Caco-2 (cell line): ENCODE results near the gene PPID. TPM values are rescaled to one million over a fixed set of nuclear protein-coding genes. Genes with fewer than 3 reads are reported as not detected.

Experiments used
- BruUV-seq: library from RNA; stranded (reverse); fragments of 400-500 nt; replicated peaks from 2 replicates; lab custom pipeline; 2021; lab: Mats Ljungman, UMichigan
- CTCF ChIA-PET: fragments of 300-600 bp; sonication (Branson Sonifier 250); formaldehyde crosslinking; loops from one replicate; lab custom pipeline; 2022; ENCODE audit warnings: antibody characterized with exemption; lab: Charles Lee
- POLR2A ChIA-PET: fragments of 300-600 bp; sonication (Branson Sonifier 250); formaldehyde crosslinking; loops from one replicate; lab custom pipeline; 2022; ENCODE audit warnings: antibody characterized with exemption; lab: Charles Lee
- DNase-seq, 2 experiments: peaks; one replicate each; pipeline versions ENCODE4 v3.0.0 to v3.0.0-alpha.2; 2020 to 2022
- H3K27me3 ChIP-seq: replicated peaks from 2 replicates; pipeline ENCODE4 v1.6.0; 2011; ENCODE audit warnings: low read length; ENCODE audit not compliant: control insufficient read depth, insufficient read depth
- H3K36me3 ChIP-seq: 2 replicates; pipeline ENCODE4 v1.5.1; 2011; ENCODE audit warnings: low read length; ENCODE audit not compliant: control insufficient read depth, insufficient read depth
- H3K4me1 ChIP-seq: fragments of 250-450 bp; sonication (Bioruptor Pico); 2 replicates; pipeline ENCODE4 v1.5.1; 2020; ENCODE audit warnings: mild to moderate bottlenecking
- H3K4me3 ChIP-seq: 2 replicates; pipeline ENCODE4 v1.5.1; 2011; ENCODE audit warnings: low read depth, mild to moderate bottlenecking, control low read depth, low read length
- H3K9me3 ChIP-seq: fragments of 250-450 bp; sonication (Bioruptor Pico); 2 replicates; pipeline ENCODE4 v1.5.1; 2020; ENCODE audit warnings: mild to moderate bottlenecking, moderate library complexity
- H3K27ac Mint-ChIP-seq: one replicate; pipeline ENCODE4 v1.8.0; 2022; ENCODE audit warnings: mixed read lengths; ENCODE audit not compliant: unreplicated experiment
- H3K27me3 Mint-ChIP-seq: one replicate; pipeline ENCODE4 v1.8.0; 2022; ENCODE audit warnings: mixed read lengths; ENCODE audit not compliant: insufficient read depth, unreplicated experiment
- H3K36me3 Mint-ChIP-seq: one replicate; pipeline ENCODE4 v1.8.0; 2022; ENCODE audit warnings: mild to moderate bottlenecking, mixed read lengths; ENCODE audit not compliant: insufficient read depth, unreplicated experiment
- H3K4me1 Mint-ChIP-seq: one replicate; pipeline ENCODE4 v1.8.0; 2022; ENCODE audit warnings: low read depth, mixed read lengths; ENCODE audit not compliant: unreplicated experiment
- H3K4me3 Mint-ChIP-seq: one replicate; pipeline ENCODE4 v1.8.0; 2022; ENCODE audit warnings: mild to moderate bottlenecking, moderate library complexity, mixed read lengths; ENCODE audit not compliant: unreplicated experiment
- H3K9me3 Mint-ChIP-seq: one replicate; pipeline ENCODE4 v1.8.0; 2022; ENCODE audit warnings: mixed read lengths; ENCODE audit not compliant: unreplicated experiment
- intact Hi-C: fragments of 100-400 bp; cut with micrococcal nuclease; formaldehyde crosslinking; loops from one replicate; pipeline ENCODE4 v1.10.0; 2022; ENCODE audit not compliant: unreplicated experiment
- total RNA-seq: library from RNA; stranded (reverse); gene quantifications from 2 replicates; pipeline ENCODE4 v1.2.3, GENCODE V29; 2022
- TF ChIP-seq, protein P1 (sequence below), 2 experiments: fragments of 200-600 bp in 1 of 2; IDR thresholded peaks; 1 replicate in 1 of 2; 2 replicates in 1 of 2; pipeline versions ENCODE4 v1.5.1 to v1.8.0; 2011 to 2022; ENCODE audit warnings: antibody characterized with exemption in 1 of 2, control low read depth in 1 of 2, inconsistent platforms in 1 of 2, low read depth in 1 of 2, low read length in 1 of 2, mild to moderate bottlenecking in 1 of 2, moderate library complexity in 1 of 2; ENCODE audit not compliant: insufficient read depth in 1 of 2, severe bottlenecking in 1 of 2, unreplicated experiment in 1 of 2

PPID gene
- total RNA-seq, 1 experiment from 2014 or later, result 50.9 TPM

DNA sequence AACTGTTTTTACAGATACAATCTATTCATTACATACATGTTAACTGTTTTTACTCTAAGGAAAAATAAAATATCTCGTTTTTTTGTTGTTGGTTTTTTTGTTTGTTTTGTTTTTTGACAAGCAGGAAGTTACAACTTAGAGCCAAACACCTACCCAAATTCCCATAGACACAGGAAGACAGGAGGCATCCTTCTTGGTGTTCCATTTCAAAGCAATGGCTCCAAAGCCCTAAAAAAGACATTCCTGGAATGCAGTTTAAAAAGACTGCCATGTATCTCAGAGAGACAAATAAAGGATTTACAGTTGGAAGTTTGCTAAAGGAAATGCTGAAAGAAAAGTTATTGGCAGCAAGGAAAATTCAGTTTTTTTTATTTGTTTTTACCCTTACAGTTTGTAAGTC, 34.4 kb downstream of the PPID start:
- no peak overlapping the region for H3K27ac Mint-ChIP-seq
- POLR2A ChIA-PET, result no interaction called here
- no peak overlapping the region for H3K4me3 Mint-ChIP-seq
- no peak for DNase-seq
- TF ChIP-seq, protein P1, sequence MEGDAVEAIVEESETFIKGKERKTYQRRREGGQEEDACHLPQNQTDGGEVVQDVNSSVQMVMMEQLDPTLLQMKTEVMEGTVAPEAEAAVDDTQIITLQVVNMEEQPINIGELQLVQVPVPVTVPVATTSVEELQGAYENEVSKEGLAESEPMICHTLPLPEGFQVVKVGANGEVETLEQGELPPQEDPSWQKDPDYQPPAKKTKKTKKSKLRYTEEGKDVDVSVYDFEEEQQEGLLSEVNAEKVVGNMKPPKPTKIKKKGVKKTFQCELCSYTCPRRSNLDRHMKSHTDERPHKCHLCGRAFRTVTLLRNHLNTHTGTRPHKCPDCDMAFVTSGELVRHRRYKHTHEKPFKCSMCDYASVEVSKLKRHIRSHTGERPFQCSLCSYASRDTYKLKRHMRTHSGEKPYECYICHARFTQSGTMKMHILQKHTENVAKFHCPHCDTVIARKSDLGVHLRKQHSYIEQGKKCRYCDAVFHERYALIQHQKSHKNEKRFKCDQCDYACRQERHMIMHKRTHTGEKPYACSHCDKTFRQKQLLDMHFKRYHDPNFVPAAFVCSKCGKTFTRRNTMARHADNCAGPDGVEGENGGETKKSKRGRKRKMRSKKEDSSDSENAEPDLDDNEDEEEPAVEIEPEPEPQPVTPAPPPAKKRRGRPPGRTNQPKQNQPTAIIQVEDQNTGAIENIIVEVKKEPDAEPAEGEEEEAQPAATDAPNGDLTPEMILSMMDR (IDR thresholded peaks at IDR 0.05; ENCODE audit: insufficient read depth in 1 of 2, low read depth in 1 of 2, low read length in 1 of 2, severe bottlenecking in 1 of 2, unreplicated experiment in 1 of 2), result no peak
- H3K9me3 Mint-ChIP-seq, result no peaks in the 10 kb centered on the region
- Histone ChIP-seq H3K9me3 (no peaks in the 10 kb centered on the region), H3K27me3 (no peaks in the 10 kb centered on the region), H3K4me1 (no peaks in the 10 kb centered on the region), H3K36me3 (no peaks in the 10 kb centered on the region), H3K4me3 (no peak overlapping the region)
- H3K4me1 Mint-ChIP-seq, result no peaks in the 10 kb centered on the region
- CTCF ChIA-PET, result no interaction called here
- no TSS peak for BruUV-seq
- H3K36me3 Mint-ChIP-seq, result no peaks in the 10 kb centered on the region
- no peaks in the 10 kb centered on the region for H3K27me3 Mint-ChIP-seq
- intact Hi-C loops, result no loop called here

DNA sequence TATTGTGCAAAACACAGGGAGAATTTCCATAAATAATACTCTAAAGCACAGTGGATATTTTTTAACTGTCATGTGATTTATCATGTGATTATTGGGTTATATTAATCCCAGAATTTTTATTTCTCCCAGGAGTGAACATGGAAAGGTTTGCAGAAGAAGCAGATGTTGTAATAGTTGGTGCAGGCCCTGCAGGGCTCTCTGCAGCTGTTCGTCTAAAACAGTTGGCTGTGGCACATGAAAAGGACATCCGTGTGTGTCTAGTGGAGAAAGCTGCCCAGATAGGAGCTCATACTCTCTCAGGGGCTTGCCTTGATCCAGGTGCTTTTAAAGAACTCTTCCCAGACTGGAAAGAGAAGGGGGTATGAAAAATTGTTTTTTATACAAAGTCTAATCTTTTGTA, 41.1 kb downstream of the PPID start:
- H3K27me3 Mint-ChIP-seq, result no peaks in the 10 kb centered on the region
- Histone ChIP-seq H3K4me1 (peaks cover 11% of the 10 kb centered on the region; the same call in 1 of the 2 replicates), H3K27me3 (no peaks in the 10 kb centered on the region), H3K36me3 (no peaks in the 10 kb centered on the region), H3K9me3 (no peaks in the 10 kb centered on the region), H3K4me3 (no peak overlapping the region)
- TF ChIP-seq, protein P1 (IDR thresholded peaks at IDR 0.05; ENCODE audit: insufficient read depth in 1 of 2, low read depth in 1 of 2, low read length in 1 of 2, severe bottlenecking in 1 of 2, unreplicated experiment in 1 of 2), result no peak
- no peaks in the 10 kb centered on the region for H3K9me3 Mint-ChIP-seq
- BruUV-seq, result no TSS peak
- H3K36me3 Mint-ChIP-seq, result no peaks in the 10 kb centered on the region
- no peak for DNase-seq
- intact Hi-C loops, result no loop called here
- no peak overlapping the region for H3K27ac Mint-ChIP-seq
- CTCF ChIA-PET, result no interaction called here
- POLR2A ChIA-PET, result no interaction called here
- H3K4me1 Mint-ChIP-seq, result no peaks in the 10 kb centered on the region
- no peak overlapping the region for H3K4me3 Mint-ChIP-seq

DNA sequence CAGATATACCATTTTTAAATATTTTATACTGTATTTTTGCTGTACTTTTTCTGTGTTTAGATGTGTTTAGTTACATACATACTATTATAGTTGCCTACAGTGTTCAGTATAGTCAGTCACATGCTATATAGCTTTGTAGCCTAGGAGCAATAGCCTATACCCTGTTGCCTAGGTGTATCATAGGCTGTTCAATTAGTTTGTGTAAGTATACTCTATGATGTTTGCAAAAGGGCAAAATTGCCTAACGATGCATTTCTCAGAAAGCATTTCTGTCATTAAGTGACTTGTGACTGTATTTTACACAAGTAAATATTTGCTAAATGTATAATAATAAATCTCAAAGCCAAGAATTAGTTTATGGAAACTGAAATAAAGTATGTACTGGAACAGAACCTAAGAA, 41.6 kb downstream of the PPID start:
- H3K27ac Mint-ChIP-seq, result no peak overlapping the region
- ChIA-PET CTCF (no interaction called here), POLR2A (no interaction called here)
- TF ChIP-seq, protein P1 (IDR thresholded peaks at IDR 0.05; ENCODE audit: insufficient read depth in 1 of 2, low read depth in 1 of 2, low read length in 1 of 2, severe bottlenecking in 1 of 2, unreplicated experiment in 1 of 2), result no peak
- H3K4me1 Mint-ChIP-seq, result no peaks in the 10 kb centered on the region
- Histone ChIP-seq H3K4me3 (no peak overlapping the region), H3K9me3 (no peaks in the 10 kb centered on the region), H3K27me3 (no peaks in the 10 kb centered on the region), H3K4me1 (peaks cover 11% of the 10 kb centered on the region; the same call in 1 of the 2 replicates), H3K36me3 (no peaks in the 10 kb centered on the region)
- no peaks in the 10 kb centered on the region for H3K9me3 Mint-ChIP-seq
- no peaks in the 10 kb centered on the region for H3K27me3 Mint-ChIP-seq
- H3K4me3 Mint-ChIP-seq, result no peak overlapping the region
- intact Hi-C loops, result no loop called here
- no peak for DNase-seq
- no peaks in the 10 kb centered on the region for H3K36me3 Mint-ChIP-seq
- BruUV-seq, result no TSS peak
